H1 (cell line): Measurements from ENCODE around the gene LMX1A. TPM values are rescaled to one million over a fixed set of nuclear protein-coding genes. Genes with fewer than 3 reads are reported as not detected.

Source experiments
- CTCF ChIA-PET: fragments of 300-600 bp; sonication (Branson Sonifier 250); formaldehyde crosslinking; loops from one replicate; lab custom pipeline; 2021; ENCODE audit not compliant: partially characterized antibody; lab: Charles Lee
- POLR2A ChIA-PET: fragments of 300-600 bp; sonication (Branson Sonifier 250); formaldehyde crosslinking; loops from one replicate; lab custom pipeline; 2021; ENCODE audit warnings: inconsistent platforms; ENCODE audit not compliant: partially characterized antibody; lab: Charles Lee
- DNase-seq, 2 experiments: peaks; one replicate each; pipeline versions ENCODE4 v3.0.0 to v3.0.0-alpha.2; 2010 to 2022; ENCODE audit warnings: low spot score in 2 of 2, low read depth in 1 of 2, mixed read lengths in 1 of 2
- FAIRE-seq: peaks from 2 replicates; lab custom pipeline; 2011; peaks lifted over from hg19 to GRCh38; lab: Jason Lieb, UNC
- H2AFZ ChIP-seq: 2 replicates; pipeline ENCODE4 v1.8.1; 2012; ENCODE audit warnings: low read length, inconsistent platforms
- H2AK5ac ChIP-seq: 2 replicates; pipeline ENCODE4 v1.6.1; 2013; ENCODE audit warnings: low read depth, low read length
- H2BK120ac ChIP-seq: replicated peaks from 2 replicates; pipeline ENCODE3; 2013; ENCODE audit warnings: low read depth, low read length, inconsistent platforms
- H2BK12ac ChIP-seq: 2 replicates; pipeline ENCODE4 v1.6.1; 2013; ENCODE audit warnings: low read depth, low read length
- H2BK15ac ChIP-seq: 2 replicates; pipeline ENCODE4 v1.6.1; 2013; ENCODE audit warnings: low read length
- H2BK20ac ChIP-seq: 2 replicates; pipeline ENCODE4 v1.6.1; 2013; ENCODE audit warnings: low read length
- H2BK5ac ChIP-seq: 2 replicates; pipeline ENCODE4 v1.6.1; 2013; ENCODE audit warnings: low read depth, low read length
- H3K14ac ChIP-seq: 2 replicates; pipeline ENCODE4 v1.6.1; 2013; ENCODE audit warnings: inconsistent platforms; ENCODE audit not compliant: insufficient read length
- H3K18ac ChIP-seq: 2 replicates; pipeline ENCODE4 v1.6.1; 2013; ENCODE audit warnings: low read length; ENCODE audit errors: extremely low read depth
- H3K23ac ChIP-seq: 2 replicates; pipeline ENCODE4 v1.6.1; 2013; ENCODE audit warnings: inconsistent platforms; ENCODE audit not compliant: insufficient read length
- H3K23me2 ChIP-seq: 2 replicates; pipeline ENCODE4 v1.6.1; 2013; ENCODE audit warnings: low read depth, low read length
- H3K27ac ChIP-seq: 2 replicates; pipeline ENCODE4 v1.6.1; 2011; ENCODE audit warnings: low read depth, low read length, inconsistent platforms
- H3K27me3 ChIP-seq, 4 experiments: replicated peaks in 1 of 4; 1 replicate in 1 of 4; 2 replicates in 3 of 4; pipeline versions ENCODE4 v1.6.1 to v1.8.1; 2011 to 2013; ENCODE audit warnings: low read length in 3 of 4, mild to moderate bottlenecking in 3 of 4, inconsistent platforms in 2 of 4, mixed read lengths in 2 of 4, moderate library complexity in 1 of 4; ENCODE audit not compliant: control insufficient read depth in 3 of 4, insufficient read depth in 3 of 4; ENCODE audit errors: extremely low read depth in 1 of 4
- H3K36me3 ChIP-seq, 4 experiments: 2 replicates each; pipeline versions ENCODE4 v1.6.1 to v1.8.1; 2011 to 2013; ENCODE audit warnings: mild to moderate bottlenecking in 4 of 4, low read length in 3 of 4, moderate library complexity in 2 of 4, control low read depth in 1 of 4, inconsistent platforms in 1 of 4; ENCODE audit not compliant: insufficient read depth in 4 of 4, control insufficient read depth in 2 of 4
- H3K4ac ChIP-seq: replicated peaks from 2 replicates; pipeline ENCODE3; 2013; ENCODE audit warnings: low read length, low read depth, mixed read lengths, inconsistent platforms; ENCODE audit not compliant: insufficient read length
- H3K4me1 ChIP-seq, 4 experiments: replicated peaks in 1 of 4; 1 replicate in 1 of 4; 2 replicates in 3 of 4; pipeline versions ENCODE4 v1.6.1 to v1.8.1; 2011 to 2013; ENCODE audit warnings: low read length in 3 of 4, inconsistent platforms in 2 of 4, mixed read lengths in 1 of 4; ENCODE audit not compliant: insufficient read depth in 4 of 4, control insufficient read depth in 3 of 4
- H3K4me2 ChIP-seq, 2 experiments: 2 replicates each; pipeline versions ENCODE4 v1.6.1 to v1.8.1; 2011 to 2013; ENCODE audit warnings: low read depth in 2 of 2, low read length in 2 of 2, control low read depth in 1 of 2, inconsistent platforms in 1 of 2, mild to moderate bottlenecking in 1 of 2; ENCODE audit not compliant: insufficient read depth in 1 of 2
- H3K4me3 ChIP-seq, 4 experiments: fragments of 200-600, 300-600 bp in 1 of 4; sonication (generic), shearing (Covaris generic), sonication (Bioruptor Twin) in 1 of 4; 2 replicates each; pipeline versions ENCODE4 v1.5.1 to v1.8.1; 2011 to 2016; ENCODE audit warnings: low read length in 4 of 4, low read depth in 3 of 4, control low read depth in 2 of 4, inconsistent platforms in 2 of 4, mild to moderate bottlenecking in 2 of 4, mixed read lengths in 1 of 4, moderate library complexity in 1 of 4; ENCODE audit not compliant: insufficient read depth in 2 of 4; ENCODE audit errors: extremely low read depth in 1 of 4
- H3K56ac ChIP-seq: replicated peaks from 2 replicates; pipeline ENCODE3; 2013; ENCODE audit warnings: low read depth, mild to moderate bottlenecking, mixed read lengths, low read length, inconsistent platforms; ENCODE audit not compliant: insufficient read length
- H3K79me1 ChIP-seq: 2 replicates; pipeline ENCODE4 v1.6.1; 2013; ENCODE audit warnings: low read depth, low read length, control low read depth
- H3K79me2 ChIP-seq, 2 experiments: 2 replicates each; pipeline versions ENCODE4 v1.6.1 to v1.8.1; 2012 to 2013; ENCODE audit warnings: low read length in 2 of 2, mild to moderate bottlenecking in 2 of 2, inconsistent platforms in 1 of 2; ENCODE audit not compliant: insufficient read depth in 2 of 2, control insufficient read depth in 1 of 2
- H3K9ac ChIP-seq, 4 experiments: replicated peaks in 1 of 4; 1 replicate in 1 of 4; 2 replicates in 3 of 4; pipeline versions ENCODE4 v1.6.1 to v1.8.1; 2011 to 2013; ENCODE audit warnings: low read depth in 3 of 4, low read length in 3 of 4, control low read depth in 2 of 4, mild to moderate bottlenecking in 2 of 4, moderate library complexity in 2 of 4, inconsistent platforms in 1 of 4; ENCODE audit errors: extremely low read depth in 1 of 4
- H3K9me3 ChIP-seq, 2 experiments: 2 replicates each; pipeline versions ENCODE4 v1.6.1 to v1.8.1; 2012 to 2013; ENCODE audit warnings: mild to moderate bottlenecking in 2 of 2, moderate library complexity in 2 of 2, control low read depth in 1 of 2, inconsistent platforms in 1 of 2, low read depth in 1 of 2, low read length in 1 of 2, mixed read lengths in 1 of 2; ENCODE audit not compliant: insufficient read depth in 2 of 2
- H4K20me1 ChIP-seq, 2 experiments: replicated peaks in 1 of 2; 2 replicates each; pipeline versions ENCODE3 to v1.8.1; 2011 to 2013; ENCODE audit warnings: inconsistent platforms in 2 of 2, low read length in 2 of 2, mild to moderate bottlenecking in 1 of 2; ENCODE audit not compliant: insufficient read depth in 2 of 2, control insufficient read depth in 1 of 2
- H4K5ac ChIP-seq: 2 replicates; pipeline ENCODE4 v1.6.1; 2013; ENCODE audit warnings: low read length, low read depth, mixed read lengths, inconsistent platforms; ENCODE audit not compliant: insufficient read length
- H4K8ac ChIP-seq: 2 replicates; pipeline ENCODE4 v1.8.0; 2013; ENCODE audit warnings: mild to moderate bottlenecking, moderate library complexity, low read length, inconsistent platforms; ENCODE audit not compliant: insufficient read depth; ENCODE audit errors: extremely low read depth
- H4K91ac ChIP-seq: replicated peaks from 2 replicates; pipeline ENCODE3; 2013; ENCODE audit warnings: low read length, mixed read lengths, inconsistent platforms; ENCODE audit not compliant: insufficient read length
- GABPA ChIP-seq: IDR thresholded peaks from 2 replicates; pipeline ENCODE4 v1.6.1; 2011; ENCODE audit warnings: mild to moderate bottlenecking, low read length, moderate library complexity, borderline replicate concordance; ENCODE audit not compliant: insufficient read depth
- SUZ12 ChIP-seq: fragments of 200-600 bp; sonication (generic); IDR thresholded peaks from 2 replicates; pipeline ENCODE4 v1.6.1; 2012; ENCODE audit warnings: mild to moderate bottlenecking, inconsistent platforms, low read length, moderate library complexity, mixed read lengths
- WGBS, 2 experiments: shearing (Covaris generic) in 1 of 2; methylation state at CpG; one replicate each; pipeline versions ENCODE4 v1.1.6 to v1.1.7; 2013 to 2015; ENCODE audit warnings: low lambda C conversion rate in 2 of 2, mixed read lengths in 2 of 2, inconsistent platforms in 1 of 2, low coverage in 1 of 2, missing lambda C conversion rate in 1 of 2; ENCODE audit not compliant: insufficient replicate concordance in 2 of 2, insufficient coverage in 1 of 2, insufficient read length in 1 of 2; ENCODE audit errors: extremely low coverage in 1 of 2, missing lambda C conversion rate in 1 of 2; 5-methylcytosine and 5-hydroxymethylcytosine counted together
- polyA plus RNA-seq, 7 experiments: library from polyadenylated mRNA; depleted of rRNA in 3 of 7; stranded (reverse) in 5 of 7; unstranded in 2 of 7; fragments of >200 nt in 5 of 7; fragments of 200-250 nt in 2 of 7; gene quantifications; 1 replicate in 5 of 7; 2 replicates in 1 of 7; 4 replicates in 1 of 7; pipeline versions ENCODE4 v1.2.1 to v1.2.3, GENCODE V29; 2011 to 2013; ENCODE audit warnings: missing spikeins in 2 of 7, mixed read lengths in 2 of 7
- total RNA-seq: library from RNA; stranded (reverse); fragmentation: NEBNext Ultra II Directional; extraction: Animal tissue kit (Norgen Biotek cat#: 25700); gene quantifications from 2 replicates; pipeline ENCODE4 v1.2.1, GENCODE V29; 2021

Gene LMX1A
- total and polyA plus RNA-seq, 2 of the 8 experiments (the other 6 are each of a cell fraction or from before 2014, with no cell fraction given) = not detected

DNA sequence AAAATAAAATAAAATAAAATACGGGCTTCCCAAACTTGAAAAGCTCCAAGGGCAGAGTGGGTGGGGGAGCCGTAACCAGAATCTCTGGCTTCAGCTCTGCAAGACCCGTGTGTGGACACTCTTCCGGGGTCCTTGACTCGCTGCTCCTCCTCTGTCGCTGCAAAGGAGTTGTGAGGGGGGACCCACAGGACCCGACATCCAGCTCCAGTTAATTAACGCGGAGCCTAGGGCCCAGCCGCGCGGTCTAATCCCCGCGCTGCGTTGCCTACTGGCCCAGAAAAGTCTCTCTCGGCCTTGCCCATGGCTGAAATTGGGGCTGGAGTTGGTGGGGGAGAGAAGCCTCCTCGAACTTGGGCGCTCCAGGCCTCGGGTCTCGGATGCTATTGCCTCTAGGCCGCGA lies 1.8 kb downstream of the LMX1A start:
- DNase-seq = no peak
- peak overlapping the region; percentile 95 to 99 for H3K4me2 ChIP-seq
- H4K20me1 ChIP-seq = peaks cover 4 to 8% of the 10 kb centered on the region in 2 experiments
- 3% methylated on average over 22 of the region's 22 CpGs; no CpG with 5 or more reads in 1 of the 2 experiments for WGBS, 2 experiments
- no peak overlapping the region for H2BK15ac ChIP-seq
- H3K23me2 ChIP-seq = peaks cover 35% of the 10 kb centered on the region; the same call in 1 of the 2 replicates
- H2BK20ac ChIP-seq = no peak overlapping the region
- no peak overlapping the region; the same call in 1 of the 2 replicates for H3K18ac ChIP-seq
- no peak overlapping the region for H2BK120ac ChIP-seq
- no peak overlapping the region for H2AFZ ChIP-seq
- peaks cover 68 to 89% (median 80%) of the 10 kb centered on the region in 4 experiments for H3K27me3 ChIP-seq
- peak overlapping the region; percentile 50; the same call in 1 of the 2 replicates for H2BK12ac ChIP-seq
- H3K79me2 ChIP-seq = no peaks in the 10 kb centered on the region
- H4K91ac ChIP-seq = no peak overlapping the region
- H3K27ac ChIP-seq = no peak overlapping the region
- H3K56ac ChIP-seq = no peak overlapping the region
- no peaks in the 10 kb centered on the region for H3K9me3 ChIP-seq
- no peak overlapping the region for H4K8ac ChIP-seq
- no peak overlapping the region for H3K14ac ChIP-seq
- no peak for FAIRE-seq
- no peak overlapping the region for H2BK5ac ChIP-seq
- peaks cover 6 to 33% (median 22%) of the 10 kb centered on the region in 4 experiments for H3K4me1 ChIP-seq
- H4K5ac ChIP-seq = no peak overlapping the region
- no peaks in the 10 kb centered on the region; the same call in 1 of the 2 replicates for H3K79me1 ChIP-seq
- 0 out of 2 replicates have a peak, but pooled peaks have one; percentile 26 for TF ChIP-seq SUZ12
- TF ChIP-seq GABPA = no peak
- no peaks in the 10 kb centered on the region for H3K36me3 ChIP-seq
- peak overlapping the region; percentile 55 to 68 (median 59); a peak in 7 of 8 replicates for H3K4me3 ChIP-seq
- H2AK5ac ChIP-seq = no peak overlapping the region
- H3K4ac ChIP-seq = no peak overlapping the region
- H3K9ac ChIP-seq = no peak overlapping the region
- ChIA-PET POLR2A (interaction anchor here (0.9 kb wide), 1 partner anchor 13 kb away, joined by 3 read pairs; no protein-coding TSS in a partner anchor), CTCF (interaction anchor here (0.8 to 1.6 kb wide), 5 partner anchors 13 to 202 kb away, joined by 3 to 13 read pairs (median 4); no protein-coding TSS in a partner anchor)
- H3K23ac ChIP-seq = no peak overlapping the region
